ENCODE data around the gene PTPRE.
"Not testable (repeated sequence)": the region's sequence is repeated elsewhere in the genome, so short reads cannot be mapped to it uniquely, and the experiment has no call there.

The PTPRE gene

DNA sequence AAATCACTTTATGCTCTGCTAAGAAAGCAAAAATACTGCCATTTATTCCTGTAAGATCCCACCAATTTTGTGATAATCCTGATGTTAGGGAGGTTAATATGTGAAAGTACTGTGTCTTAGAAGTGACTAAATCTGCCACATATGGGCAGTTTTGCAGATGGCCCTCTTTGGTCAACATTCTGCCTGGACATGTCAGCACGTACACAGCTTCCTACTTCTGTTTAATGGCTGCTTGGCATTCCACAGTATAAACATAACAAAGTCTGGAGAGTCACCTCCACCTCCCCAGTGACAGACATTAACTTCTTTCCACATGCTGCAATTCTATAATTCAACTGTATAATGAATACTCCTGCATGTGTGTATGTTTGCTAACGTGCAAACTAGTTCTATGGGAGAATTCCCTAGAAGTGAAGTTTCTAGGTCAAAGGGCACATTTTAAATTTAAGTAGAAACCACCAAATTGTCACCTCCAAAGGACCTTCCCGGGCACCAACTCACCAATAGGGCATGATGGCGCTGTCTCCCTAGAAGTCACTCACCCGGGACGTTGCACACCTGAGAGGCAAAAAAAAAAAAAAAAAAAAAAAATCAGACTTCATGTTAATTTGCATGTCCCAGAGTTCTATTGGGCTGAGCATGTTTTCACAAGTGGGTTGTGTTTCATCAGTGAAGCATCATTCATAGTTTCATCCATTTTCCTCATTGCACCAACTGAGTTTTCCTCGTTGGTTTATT is 180.4 kb downstream of the PTPRE start:
- Histone ChIP-seq H3K27ac (ENCODE audit: low read length) (no peak overlapping the region), H3K79me2 (ENCODE audit: low read length) (no peaks in the 10 kb centered on the region)

DNA sequence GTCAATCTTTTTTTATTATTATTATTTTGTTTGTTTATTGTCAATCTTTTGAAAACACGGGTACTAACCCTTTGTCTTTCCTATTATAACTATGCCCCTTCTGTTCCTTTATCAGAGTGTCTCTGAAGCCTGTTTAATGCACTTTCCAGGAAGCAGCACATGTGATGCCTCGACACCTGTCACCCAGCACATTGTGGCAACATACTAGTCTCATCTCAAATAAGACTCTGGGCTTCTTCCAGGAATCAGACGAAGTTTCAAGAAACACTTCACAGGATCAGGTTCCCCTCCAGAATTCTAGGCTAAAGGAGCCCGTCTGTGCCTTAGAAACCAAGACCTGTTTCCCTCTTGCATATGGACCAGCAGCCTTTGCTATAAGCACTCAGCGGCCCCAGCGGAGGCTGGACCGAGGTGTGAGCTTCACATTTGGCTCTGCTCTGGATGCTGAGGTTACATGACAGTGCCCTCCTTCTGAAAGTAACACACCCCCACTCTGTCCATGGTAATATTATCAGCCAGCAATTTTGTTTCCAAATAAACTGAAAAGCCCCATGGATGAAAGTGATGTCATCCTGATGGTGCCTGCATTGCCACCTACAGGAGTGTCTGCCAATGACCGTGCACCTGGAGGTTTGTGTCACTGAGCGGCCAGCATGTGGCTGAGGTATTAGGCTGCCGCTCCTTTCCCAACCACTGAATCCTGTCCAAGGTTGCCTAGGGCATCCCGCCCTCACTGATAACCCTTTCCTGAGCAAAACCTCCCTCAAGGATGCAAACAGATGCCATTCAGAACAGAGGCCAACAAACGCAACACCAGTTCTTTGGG is 181.2 kb downstream of the PTPRE start:
- H3K9me3 ChIP-seq (ENCODE audit: insufficient read depth, low read length), result no peaks in the 10 kb centered on the region
- peaks cover 16% of the 10 kb centered on the region for H3K4me1 ChIP-seq (ENCODE audit: low read length)
- no peaks in the 10 kb centered on the region for H3K27me3 ChIP-seq (ENCODE audit: low read depth, low read length)
- no peak overlapping the region for H3K4me2 ChIP-seq (ENCODE audit: low read length)
- no peak overlapping the region for H3K4me3 ChIP-seq (ENCODE audit: low read length)
- H2AFZ ChIP-seq (ENCODE audit: low read depth, low read length), result no peak overlapping the region
- no peak overlapping the region for H3K27ac ChIP-seq (ENCODE audit: low read length)
- H3K36me3 ChIP-seq (replicated peaks; ENCODE audit: low read depth, low read length), result peaks cover 13% of the 10 kb centered on the region
- TF ChIP-seq EZH2phosphoT487 (IDR thresholded peaks at IDR 0.05; ENCODE audit: low read depth), result no peak
- TF ChIP-seq, protein P1, sequence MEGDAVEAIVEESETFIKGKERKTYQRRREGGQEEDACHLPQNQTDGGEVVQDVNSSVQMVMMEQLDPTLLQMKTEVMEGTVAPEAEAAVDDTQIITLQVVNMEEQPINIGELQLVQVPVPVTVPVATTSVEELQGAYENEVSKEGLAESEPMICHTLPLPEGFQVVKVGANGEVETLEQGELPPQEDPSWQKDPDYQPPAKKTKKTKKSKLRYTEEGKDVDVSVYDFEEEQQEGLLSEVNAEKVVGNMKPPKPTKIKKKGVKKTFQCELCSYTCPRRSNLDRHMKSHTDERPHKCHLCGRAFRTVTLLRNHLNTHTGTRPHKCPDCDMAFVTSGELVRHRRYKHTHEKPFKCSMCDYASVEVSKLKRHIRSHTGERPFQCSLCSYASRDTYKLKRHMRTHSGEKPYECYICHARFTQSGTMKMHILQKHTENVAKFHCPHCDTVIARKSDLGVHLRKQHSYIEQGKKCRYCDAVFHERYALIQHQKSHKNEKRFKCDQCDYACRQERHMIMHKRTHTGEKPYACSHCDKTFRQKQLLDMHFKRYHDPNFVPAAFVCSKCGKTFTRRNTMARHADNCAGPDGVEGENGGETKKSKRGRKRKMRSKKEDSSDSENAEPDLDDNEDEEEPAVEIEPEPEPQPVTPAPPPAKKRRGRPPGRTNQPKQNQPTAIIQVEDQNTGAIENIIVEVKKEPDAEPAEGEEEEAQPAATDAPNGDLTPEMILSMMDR (IDR thresholded peaks at IDR 0.05; ENCODE audit: low read depth, low read length), result peak; percentile 30; the same call in 1 of the 2 replicates
- no peaks in the 10 kb centered on the region for H3K79me2 ChIP-seq (ENCODE audit: low read length)
- no peak overlapping the region for H3K9ac ChIP-seq (ENCODE audit: low read length)
- no peaks in the 10 kb centered on the region for H4K20me1 ChIP-seq (ENCODE audit: insufficient read depth, low read length)

More for the DNA sequence above, 180.4 kb downstream of the PTPRE start:
- no peak for TF ChIP-seq EZH2phosphoT487 (IDR thresholded peaks at IDR 0.05; ENCODE audit: low read depth)
- TF ChIP-seq, protein P1 (IDR thresholded peaks at IDR 0.05; ENCODE audit: low read depth, low read length), result no peak
- Histone ChIP-seq H3K9ac (ENCODE audit: low read length) (no peak overlapping the region), H3K4me3 (ENCODE audit: low read length) (no peak overlapping the region), H3K27me3 (ENCODE audit: low read depth, low read length) (no peaks in the 10 kb centered on the region), H3K9me3 (ENCODE audit: insufficient read depth, low read length) (no peaks in the 10 kb centered on the region), H2AFZ (ENCODE audit: low read depth, low read length) (no peak overlapping the region), H3K4me1 (ENCODE audit: low read length) (peaks cover 16% of the 10 kb centered on the region), H3K36me3 (replicated peaks; ENCODE audit: low read depth, low read length) (peaks cover 13% of the 10 kb centered on the region), H4K20me1 (ENCODE audit: insufficient read depth, low read length) (no peaks in the 10 kb centered on the region), H3K4me2 (ENCODE audit: low read length) (no peak overlapping the region)

DNA sequence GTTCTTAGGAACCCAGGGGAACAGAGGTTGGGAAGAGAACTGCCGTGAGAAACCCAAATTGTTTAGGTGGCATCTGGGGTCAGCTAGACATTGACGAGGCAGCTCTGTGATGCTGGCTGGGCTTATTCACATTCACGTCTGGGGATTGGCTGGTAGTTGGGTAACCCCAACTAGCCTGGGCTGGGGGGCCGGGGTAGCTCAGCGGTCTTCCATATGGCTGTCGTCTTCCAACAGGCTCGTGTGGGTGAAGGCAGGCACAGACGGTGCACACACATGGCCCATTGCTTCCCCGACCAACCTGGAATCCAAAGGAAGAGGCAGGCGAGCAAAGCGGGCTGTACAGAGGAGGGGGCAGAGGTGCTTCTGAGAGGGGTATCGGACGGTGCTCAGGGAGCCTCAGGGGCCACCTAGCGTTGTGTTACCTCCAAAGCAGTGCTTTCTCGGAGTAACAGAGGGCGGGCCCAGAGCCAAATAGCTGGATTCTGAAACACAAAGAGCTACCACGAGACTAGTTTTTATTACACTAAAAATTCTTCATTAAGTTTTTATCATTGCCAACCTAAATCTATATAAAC is 184.8 kb downstream of the PTPRE start:
- Histone ChIP-seq H3K4me1 (ENCODE audit: low read length) (peaks cover 16% of the 10 kb centered on the region), H3K36me3 (replicated peaks; ENCODE audit: low read depth, low read length) (peaks cover 1% of the 10 kb centered on the region), H3K4me3 (ENCODE audit: low read length) (no peak overlapping the region), H3K4me2 (ENCODE audit: low read length) (no peak overlapping the region), H3K27me3 (ENCODE audit: low read depth, low read length) (no peaks in the 10 kb centered on the region), H2AFZ (ENCODE audit: low read depth, low read length) (no peak overlapping the region), H3K79me2 (ENCODE audit: low read length) (no peaks in the 10 kb centered on the region), H3K9me3 (ENCODE audit: insufficient read depth, low read length) (no peaks in the 10 kb centered on the region), H3K9ac (ENCODE audit: low read length) (no peak overlapping the region), H3K27ac (ENCODE audit: low read length) (no peak overlapping the region), H4K20me1 (ENCODE audit: insufficient read depth, low read length) (no peaks in the 10 kb centered on the region; the same call in 1 of the 2 replicates)
- TF ChIP-seq, protein P1 (IDR thresholded peaks at IDR 0.05; ENCODE audit: low read depth, low read length), result no peak
- no peak for TF ChIP-seq EZH2phosphoT487 (IDR thresholded peaks at IDR 0.05; ENCODE audit: low read depth)

DNA sequence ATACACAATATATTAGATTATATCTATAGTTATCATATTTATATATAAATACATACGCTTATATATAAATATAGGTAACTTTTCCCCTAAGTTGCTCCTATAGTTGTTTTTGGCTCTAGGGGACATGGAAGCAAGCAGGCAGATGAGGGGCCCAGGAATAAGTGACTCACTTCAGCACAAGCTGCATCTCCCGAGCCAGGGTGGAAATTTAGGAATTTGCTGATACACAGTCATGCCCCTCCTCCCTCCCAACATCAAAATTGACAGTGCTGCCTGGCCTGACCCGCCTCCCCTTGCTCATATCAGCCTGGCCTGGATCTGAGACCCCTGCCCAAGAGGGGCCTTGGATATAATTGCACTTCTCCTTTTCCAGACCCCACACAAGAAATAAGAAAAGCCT is 185.6 kb downstream of the PTPRE start:
- Histone ChIP-seq H4K20me1 (ENCODE audit: insufficient read depth, low read length) (peaks cover under 1% of the 10 kb centered on the region), H3K4me1 (ENCODE audit: low read length) (peaks cover 15% of the 10 kb centered on the region), H3K79me2 (ENCODE audit: low read length) (no peaks in the 10 kb centered on the region), H3K27ac (ENCODE audit: low read length) (no peak overlapping the region), H3K4me2 (ENCODE audit: low read length) (no peak overlapping the region), H3K9me3 (ENCODE audit: insufficient read depth, low read length) (no peaks in the 10 kb centered on the region), H3K36me3 (replicated peaks; ENCODE audit: low read depth, low read length) (peaks cover 8% of the 10 kb centered on the region), H3K27me3 (ENCODE audit: low read depth, low read length) (no peaks in the 10 kb centered on the region), H3K9ac (ENCODE audit: low read length) (no peak overlapping the region), H3K4me3 (ENCODE audit: low read length) (no peak overlapping the region), H2AFZ (ENCODE audit: low read depth, low read length) (no peak overlapping the region)
- TF ChIP-seq, protein P1 (IDR thresholded peaks at IDR 0.05; ENCODE audit: low read depth, low read length), result no peak
- TF ChIP-seq EZH2phosphoT487 (IDR thresholded peaks at IDR 0.05; ENCODE audit: low read depth), result no peak

DNA sequence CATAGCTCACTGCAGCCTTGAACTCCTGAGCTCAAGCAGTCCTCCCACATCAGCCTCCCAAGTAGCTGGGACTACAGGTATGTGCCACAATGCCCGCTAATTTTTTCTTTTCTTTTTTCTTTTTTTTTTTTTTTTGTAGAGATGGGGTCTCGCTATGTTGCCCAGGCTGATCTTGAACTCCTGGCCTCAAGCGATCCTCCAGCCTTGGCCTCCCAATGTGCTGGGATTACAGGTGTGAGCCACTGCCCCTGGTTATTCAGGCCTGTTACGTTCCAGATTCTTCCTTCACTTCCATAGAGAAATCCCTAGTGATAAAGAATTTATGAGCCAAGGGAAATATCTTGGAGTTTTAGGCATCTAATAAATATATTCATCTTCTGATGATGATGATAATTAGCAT is 187.7 kb downstream of the PTPRE start:
- not testable (repeated sequence) for H3K79me2 ChIP-seq (ENCODE audit: low read length); H3K27ac ChIP-seq (ENCODE audit: low read length); H2AFZ ChIP-seq (ENCODE audit: low read depth, low read length); H3K4me2 ChIP-seq (ENCODE audit: low read length); H4K20me1 ChIP-seq (ENCODE audit: insufficient read depth, low read length); H3K27me3 ChIP-seq (ENCODE audit: low read depth, low read length); H3K4me3 ChIP-seq (ENCODE audit: low read length); H3K9me3 ChIP-seq (ENCODE audit: insufficient read depth, low read length); H3K9ac ChIP-seq (ENCODE audit: low read length); H3K4me1 ChIP-seq (ENCODE audit: low read length)
- H3K36me3 ChIP-seq (replicated peaks; ENCODE audit: low read depth, low read length), result peaks cover 28% of the 10 kb centered on the region
